Heart left ventricle (tissue), 16 donors: ENCODE measurements around the gene SCML2. TPM values are rescaled to one million over a fixed set of nuclear protein-coding genes. Genes with fewer than 3 reads are reported as not detected.

ENCODE experiments used
- ATAC-seq, 4 donors: fragments of 200-7000 bp; cut with Tn5 transposase; one replicate each; pipeline ENCODE4 v1.9.1; 2020 to 2022; ENCODE audit warnings: moderate library complexity in 4 of 4, mild to moderate bottlenecking in 3 of 4, moderate number of reproducible peaks in 1 of 4
- DNase-seq, 5 donors: peaks; one replicate each; pipeline ENCODE4 v3.0.0-alpha.2; 2020
- H3K27ac ChIP-seq, 12 donors: fragments of 200-600 bp; sonication (generic) in 4 of 12; one replicate each; pipeline versions ENCODE4 v1.5.0 to v1.8.0; 2016 to 2022; ENCODE audit warnings: mild to moderate bottlenecking in 2 of 12
- H3K27me3 ChIP-seq, 9 donors: fragments of 200-600 bp; sonication (generic) in 2 of 9; one replicate each; pipeline versions ENCODE4 v1.5.1 to v1.8.0; 2016 to 2022; ENCODE audit warnings: mild to moderate bottlenecking in 3 of 9
- H3K36me3 ChIP-seq, 9 donors: fragments of 200-600 bp; sonication (generic) in 2 of 9; one replicate each; pipeline versions ENCODE4 v1.5.0 to v1.8.0; 2018 to 2022; ENCODE audit warnings: mild to moderate bottlenecking in 2 of 9
- H3K4me1 ChIP-seq, 12 donors: fragments of 200-600 bp; sonication (generic) in 4 of 12; one replicate each; pipeline versions ENCODE4 v1.5.0 to v1.8.0; 2016 to 2022; ENCODE audit warnings: mild to moderate bottlenecking in 3 of 12
- H3K4me3 ChIP-seq, 12 donors: fragments of 200-600 bp; sonication (generic) in 4 of 12; one replicate each; pipeline versions ENCODE4 v1.5.0 to v1.8.0; 2017 to 2022; ENCODE audit warnings: mild to moderate bottlenecking in 9 of 12, moderate library complexity in 4 of 12
- H3K9me3 ChIP-seq, 12 donors: fragments of 200-600 bp; sonication (generic) in 4 of 12; one replicate each; pipeline versions ENCODE4 v1.5.0 to v1.8.0; 2016 to 2022; ENCODE audit warnings: mild to moderate bottlenecking in 1 of 12
- CTCF ChIP-seq, 12 donors: fragments of 200-600 bp; sonication (generic) in 4 of 12; IDR thresholded peaks; one replicate each; pipeline versions ENCODE4 v1.5.0 to v1.8.0; 2018 to 2022; ENCODE audit warnings: antibody characterized with exemption in 12 of 12, mild to moderate bottlenecking in 5 of 12
- POLR2A ChIP-seq, 2 donors: fragments of 450-650 bp; IDR thresholded peaks; one replicate each; pipeline ENCODE4 v1.6.1; 2017; ENCODE audit warnings: antibody characterized with exemption in 2 of 2, mild to moderate bottlenecking in 2 of 2, moderate library complexity in 2 of 2
- WGBS, 4 donors: extraction: QIAGEN DNeasy Blood & Tissue Kit in 2 of 4; methylation state at CpG; one replicate each; pipeline versions ENCODE4 v1.1.5 to v1.1.7; 2013 to 2018; 5-methylcytosine and 5-hydroxymethylcytosine counted together
- intact Hi-C, 10 donors: fragments of 100-400 bp; cut with DNase I; formaldehyde crosslinking; loops; one replicate each; pipeline versions ENCODE4 v1.11.1 to v1.14.2; 2022
- polyA plus RNA-seq, 2 donors: library from polyadenylated mRNA; stranded (reverse); fragments of 200-250 nt; gene quantifications; one replicate each; pipeline ENCODE4 v1.2.3, GENCODE V29; 2013
- total RNA-seq, 9 donors: library from RNA; depleted of rRNA in 2 of 9; stranded (reverse); fragments of >200 nt in 2 of 9; fragmentation: NEBNext Ultra II Directional in 3 of 9; extraction: Animal tissue kit (Norgen Biotek cat#: 25700) in 3 of 9; gene quantifications; one replicate each; pipeline versions ENCODE4 v1.1.0 to v1.2.4, GENCODE V29; 2016 to 2023
- donor health status: ischemic (EF 13 %, LVEDD 7.1; RV severe dilation, severe dysfunction).
- donor health status: healthy with polysubstance abuse.
- donor health status: DM: no; HTN: yes; CAD: no.
- donor health status: DM: no; HTN: no; CAD: no.
- donor health status: ischemic (EF 25% LVEDD 6.9; RV normal size, moderate dysfunction).
- donor health status: ischemic (EF 25% LVEDD 5.7; RV mildly dilated, moderate dysfunction).
- donor health status: healthy.
- donor health status: DM: yes; HTN: yes; CAD: no.
- donor health status: ischemic (EF 35%, LVEDD 5.7; RV mildly dilated, moderate dysfunction).
- donor health status: nonischemic (EF 11% LVEDD 7.7; RV severe dilation, severe dysfunction).
- donor health status: DM: yes; HTN: yes; CAD: no.
- donor health status: PGD.
- donor health status: ischemic (EF 29% LVEDD 5.4; RV normal size, mild dysfunction).
- donor health status: nonischemic (EF 23%, LVEDD 6.1; RV moderate dilation, normal function).

The SCML2 gene
- total and polyA plus RNA-seq, 11 donors, result 0.90 to 2.0 (median 1.0) TPM

GRCh38 chrX:18309401-18309800 lies 45.1 kb downstream of the SCML2 start:
- Histone ChIP-seq H3K27ac (no peak overlapping the region), H3K9me3 (peaks cover 0 to 10% (median 0%) of the 10 kb centered on the region in 12 donors), H3K27me3 (no peaks in the 10 kb centered on the region), H3K36me3 (no peaks in the 10 kb centered on the region), H3K4me3 (no peak overlapping the region), H3K4me1 (no peaks in the 10 kb centered on the region)
- TF ChIP-seq POLR2A (IDR thresholded peaks at IDR 0.05), result no peak
- ATAC-seq, result no peak
- DNase-seq, result no peak
- intact Hi-C loops, result no loop called here
- WGBS, 4 donors, result 82 to 99% (median 89%) methylated on average over 4 of the region's 4 CpGs

GRCh38 chrX:18297251-18297650 lies 57.2 kb downstream of the SCML2 start:
- no peak overlapping the region for H3K4me3 ChIP-seq
- no peak overlapping the region for H3K27ac ChIP-seq
- ATAC-seq (no peak), DNase-seq (no peak)
- no peaks in the 10 kb centered on the region for H3K4me1 ChIP-seq
- H3K9me3 ChIP-seq, result peaks cover 0 to 11% (median 0%) of the 10 kb centered on the region in 12 donors
- intact Hi-C loops, result no loop called here
- H3K27me3 ChIP-seq, result no peaks in the 10 kb centered on the region
- H3K36me3 ChIP-seq, result no peaks in the 10 kb centered on the region
- no peak for TF ChIP-seq CTCF (IDR thresholded peaks at IDR 0.05)
- no peak for TF ChIP-seq POLR2A (IDR thresholded peaks at IDR 0.05)
- 50 to 84% (median 74%) methylated on average over 2 of the region's 2 CpGs for WGBS, 4 donors

GRCh38 chrX:18294893-18295292 lies 59.6 kb downstream of the SCML2 start:
- DNase-seq (no peak), ATAC-seq (no peak)
- intact Hi-C loops, result no loop called here
- Histone ChIP-seq H3K36me3 (no peaks in the 10 kb centered on the region), H3K27me3 (no peaks in the 10 kb centered on the region), H3K4me3 (no peak overlapping the region), H3K4me1 (no peaks in the 10 kb centered on the region), H3K9me3 (peaks cover 0 to 11% (median 0%) of the 10 kb centered on the region in 12 donors), H3K27ac (no peak overlapping the region)
- WGBS, 4 donors, result 57 to 98% (median 84%) methylated on average over 1 to 3 of the region's 3 CpGs
- TF ChIP-seq CTCF (IDR thresholded peaks at IDR 0.05), result no peak
- TF ChIP-seq POLR2A (IDR thresholded peaks at IDR 0.05), result no peak

- H3K27me3 ChIP-seq, result no peaks in the 10 kb centered on the region
- ATAC-seq, result no peak
- no peak overlapping the region for H3K27ac ChIP-seq
- no peaks in the 10 kb centered on the region for H3K4me1 ChIP-seq
- no peak for TF ChIP-seq POLR2A (IDR thresholded peaks at IDR 0.05)
- no peak for TF ChIP-seq CTCF (IDR thresholded peaks at IDR 0.05)
- 48 to 68% (median 66%) methylated on average over 7 of the region's 7 CpGs for WGBS, 4 donors
- DNase-seq, result no peak
- H3K9me3 ChIP-seq, result peaks cover 0 to 4% (median 0%) of the 10 kb centered on the region in 12 donors
- intact Hi-C loops, result no loop called here
- no peaks in the 10 kb centered on the region for H3K36me3 ChIP-seq
- no peak overlapping the region for H3K4me3 ChIP-seq
These were observed 63.4 kb downstream of the SCML2 start for GRCh38 chrX:18291006-18291545.

GRCh38 chrX:18290200-18290599 lies 64.3 kb downstream of the SCML2 start:
- intact Hi-C loops, result no loop called here

More at GRCh38 chrX:18290200-18290599, 64.3 kb downstream of the SCML2 start:
- ATAC-seq (no peak), DNase-seq (no peak)
- Histone ChIP-seq H3K36me3 (no peaks in the 10 kb centered on the region), H3K4me3 (no peak overlapping the region), H3K27me3 (no peaks in the 10 kb centered on the region), H3K9me3 (no peaks in the 10 kb centered on the region), H3K4me1 (no peaks in the 10 kb centered on the region), H3K27ac (no peak overlapping the region)
- WGBS, 4 donors, result 40 to 50% (median 46%) methylated on average over 4 of the region's 4 CpGs
- TF ChIP-seq POLR2A (IDR thresholded peaks at IDR 0.05) (no peak), CTCF (IDR thresholded peaks at IDR 0.05) (no peak)
